Loucy (cell line): ENCODE measurements around the gene FAM222A.

Source experiments
- H2AFZ ChIP-seq: fragments of 200-600 bp; sonication (generic); 2 replicates; pipeline ENCODE4 v1.6.0; 2016; ENCODE audit warnings: antibody characterized with exemption, mild to moderate bottlenecking, low read length, moderate library complexity
- H3F3A ChIP-seq: fragments of 200-600 bp; 2 replicates; pipeline ENCODE4 v1.6.0; 2016; ENCODE audit warnings: antibody characterized with exemption, low read depth, mild to moderate bottlenecking
- H3K27me3 ChIP-seq: fragments of 200-600 bp; sonication (generic); 2 replicates; pipeline ENCODE4 v1.6.1; 2014; ENCODE audit warnings: low read length, mild to moderate bottlenecking; ENCODE audit not compliant: insufficient read depth, poor library complexity, severe bottlenecking
- H3K36me3 ChIP-seq: fragments of 200-600 bp; sonication (generic); 2 replicates; pipeline ENCODE4 v1.6.1; 2016; ENCODE audit warnings: low read length; ENCODE audit not compliant: insufficient read depth
- H3K4me1 ChIP-seq: fragments of 200-600 bp; sonication (generic); 2 replicates; pipeline ENCODE4 v1.5.1; 2014; ENCODE audit warnings: low read length, mild to moderate bottlenecking; ENCODE audit not compliant: insufficient read depth, poor library complexity, severe bottlenecking
- H3K4me2 ChIP-seq: fragments of 200-600 bp; sonication (generic); 2 replicates; pipeline ENCODE4 v1.6.0; 2014; ENCODE audit warnings: antibody characterized with exemption, low read length, low read depth, mild to moderate bottlenecking; ENCODE audit not compliant: poor library complexity, severe bottlenecking
- H3K4me3 ChIP-seq: fragments of 200-600 bp; sonication (generic); 2 replicates; pipeline ENCODE4 v1.5.1; 2014; ENCODE audit warnings: low read length, mild to moderate bottlenecking, mixed read lengths; ENCODE audit not compliant: poor library complexity, severe bottlenecking
- H3K79me2 ChIP-seq: fragments of 200-600 bp; sonication (generic); 2 replicates; pipeline ENCODE4 v1.6.1; 2014; ENCODE audit warnings: low read length; ENCODE audit not compliant: insufficient read depth
- H3K9ac ChIP-seq: fragments of 200-600 bp; sonication (generic); 2 replicates; pipeline ENCODE4 v1.6.0; 2014; ENCODE audit warnings: mild to moderate bottlenecking, low read depth, low read length, moderate library complexity; ENCODE audit not compliant: poor library complexity, severe bottlenecking
- H3K9me2 ChIP-seq: fragments of 200-600 bp; sonication (generic); replicated peaks from 2 replicates; pipeline ENCODE4 v1.6.1; 2016; ENCODE audit warnings: low read depth, low read length, mixed read lengths
- H3K9me3 ChIP-seq: fragments of 200-600 bp; sonication (generic); 2 replicates; pipeline ENCODE4 v1.6.1; 2014; ENCODE audit warnings: mild to moderate bottlenecking, antibody characterized with exemption, low read length, low read depth; ENCODE audit not compliant: insufficient read depth
- H4K20me1 ChIP-seq: fragments of 200-600 bp; sonication (generic); 2 replicates; pipeline ENCODE4 v1.6.0; 2014; ENCODE audit warnings: antibody characterized with exemption, low read length, mild to moderate bottlenecking; ENCODE audit not compliant: insufficient read depth, poor library complexity, severe bottlenecking
- CTCF ChIP-seq: fragments of 200-600 bp; sonication (generic); conservative IDR thresholded peaks from 2 replicates; pipeline ENCODE4 v1.5.1; 2014; ENCODE audit warnings: mild to moderate bottlenecking, antibody characterized with exemption, low read length
- EZH2phosphoT487 ChIP-seq: fragments of 200-600 bp; IDR thresholded peaks from 2 replicates; pipeline ENCODE4 v1.6.1; 2018; ENCODE audit warnings: antibody characterized with exemption, mild to moderate bottlenecking, moderate library complexity, borderline replicate concordance

The FAM222A gene

GRCh38 chr12:109753959-109754358 is 40.3 kb downstream of the FAM222A start:
- Histone ChIP-seq H3K9me3 (no peaks in the 10 kb centered on the region; the same call in 1 of the 2 replicates), H3K36me3 (no peaks in the 10 kb centered on the region), H3K79me2 (no peaks in the 10 kb centered on the region), H3K27me3 (no peaks in the 10 kb centered on the region), H3K9ac (no peak overlapping the region), H2AFZ (no peak overlapping the region), H3K9me2 (no peaks in the 10 kb centered on the region), H3F3A (no peaks in the 10 kb centered on the region), H3K4me2 (no peak overlapping the region), H3K4me3 (no peak overlapping the region), H3K4me1 (no peaks in the 10 kb centered on the region), H4K20me1 (no peaks in the 10 kb centered on the region)
- no peak for TF ChIP-seq EZH2phosphoT487
- no peak for TF ChIP-seq CTCF

GRCh38 chr12:109756457-109756856 is 42.8 kb downstream of the FAM222A start:
- TF ChIP-seq CTCF (no peak), EZH2phosphoT487 (no peak)

GRCh38 chr12:109757671-109758265 is 44.1 kb downstream of the FAM222A start:
- no peaks in the 10 kb centered on the region for H3K4me1 ChIP-seq
- H3K4me2 ChIP-seq: no peak overlapping the region
- H4K20me1 ChIP-seq: no peaks in the 10 kb centered on the region
- no peaks in the 10 kb centered on the region for H3K9me3 ChIP-seq
- no peaks in the 10 kb centered on the region for H3K27me3 ChIP-seq
- H3K79me2 ChIP-seq: no peaks in the 10 kb centered on the region
- TF ChIP-seq CTCF (no peak), EZH2phosphoT487 (no peak)
- no peak overlapping the region for H3K9ac ChIP-seq
- H3K4me3 ChIP-seq: no peak overlapping the region
- H3K36me3 ChIP-seq: no peaks in the 10 kb centered on the region
- no peak overlapping the region for H2AFZ ChIP-seq
- no peaks in the 10 kb centered on the region for H3K9me2 ChIP-seq
- H3F3A ChIP-seq: no peaks in the 10 kb centered on the region

More at GRCh38 chr12:109756457-109756856, 42.8 kb downstream of the FAM222A start:
- no peak overlapping the region for H3K4me3 ChIP-seq
- no peaks in the 10 kb centered on the region for H3F3A ChIP-seq
- H2AFZ ChIP-seq: no peak overlapping the region
- H3K36me3 ChIP-seq: no peaks in the 10 kb centered on the region
- H3K9me2 ChIP-seq: no peaks in the 10 kb centered on the region
- H3K4me1 ChIP-seq: no peaks in the 10 kb centered on the region
- H4K20me1 ChIP-seq: no peaks in the 10 kb centered on the region
- no peaks in the 10 kb centered on the region; the same call in 1 of the 2 replicates for H3K9me3 ChIP-seq
- H3K27me3 ChIP-seq: no peaks in the 10 kb centered on the region
- H3K9ac ChIP-seq: no peak overlapping the region
- H3K4me2 ChIP-seq: no peak overlapping the region
- H3K79me2 ChIP-seq: no peaks in the 10 kb centered on the region
